ENCODE data around the gene KRTAP29-1.
"Not testable (repeated sequence)": the region's sequence is repeated elsewhere in the genome, so short reads cannot be mapped to it uniquely, and the experiment has no call there.

Gene KRTAP29-1

DNA sequence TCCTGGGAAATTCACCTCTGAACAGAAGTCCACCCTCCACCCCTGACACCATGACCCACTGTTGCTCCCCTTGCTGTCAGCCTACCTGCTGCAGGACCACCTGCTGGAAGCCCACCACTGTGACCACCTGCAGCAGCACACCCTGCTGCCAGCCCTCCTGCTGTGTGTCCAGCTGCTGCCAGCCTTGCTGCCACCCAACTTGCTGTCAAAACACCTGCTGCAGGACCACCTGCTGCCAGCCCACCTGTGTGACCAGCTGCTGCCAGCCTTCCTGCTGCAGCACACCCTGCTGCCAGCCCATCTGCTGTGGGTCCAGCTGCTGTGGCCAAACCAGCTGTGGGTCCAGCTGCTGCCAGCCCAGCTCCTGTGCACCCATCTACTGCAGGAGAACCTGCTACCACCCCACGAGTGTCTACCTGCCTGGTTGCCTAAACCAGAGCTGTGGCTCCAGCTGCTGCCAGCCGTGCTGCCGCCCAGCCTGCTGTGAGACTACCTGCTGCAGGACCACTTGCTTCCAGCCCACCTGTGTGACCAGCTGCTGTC lies 26.9 kb downstream of the KRTAP29-1 start, which contains the start of gene KRTAP9-7:
Gene KRTAP9-7, plus strand, starts transcription at position 51 of the 543 bp plus-strand sequence. Its CDS starts 0 bp downstream, at position 51.
- not testable (repeated sequence) for H3K9me3 ChIP-seq (ENCODE audit: control insufficient read depth, low read length); H3K36me3 ChIP-seq (ENCODE audit: control insufficient read depth, insufficient read depth, low read length); H3K4me3 ChIP-seq (ENCODE audit: low read length); H3K9ac ChIP-seq (ENCODE audit: low read length); H3K4me1 ChIP-seq (ENCODE audit: control insufficient read depth, insufficient read depth, low read length); H3K27me3 ChIP-seq (ENCODE audit: control insufficient read depth, insufficient read depth, low read length)

DNA sequence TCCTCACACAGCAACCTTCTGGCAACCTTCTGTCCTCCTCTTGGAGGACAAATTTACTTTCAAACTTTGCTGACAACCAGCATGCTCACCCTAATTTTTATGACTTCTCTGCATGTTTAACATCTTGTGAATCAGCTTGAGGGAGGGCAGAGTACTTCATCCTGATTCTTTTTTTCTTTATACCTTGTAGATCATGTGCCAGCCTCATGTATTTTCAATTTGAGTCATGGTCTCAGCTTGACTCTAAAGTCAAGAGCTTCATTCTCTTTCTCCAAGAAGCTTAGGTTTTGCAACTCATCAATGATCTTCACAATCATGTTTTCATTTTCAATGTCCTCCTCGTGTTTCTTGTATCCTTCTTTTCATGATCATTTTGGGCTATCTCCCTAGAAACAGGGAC lies 30.8 kb downstream of the KRTAP29-1 start:
- Histone ChIP-seq H3K27me3 (ENCODE audit: control insufficient read depth, insufficient read depth, low read length) (peaks cover 7% of the 10 kb centered on the region), H3K4me3 (ENCODE audit: low read length) (no peak overlapping the region), H3K9me3 (ENCODE audit: control insufficient read depth, low read length) (no peaks in the 10 kb centered on the region), H3K4me1 (ENCODE audit: control insufficient read depth, insufficient read depth, low read length) (no peaks in the 10 kb centered on the region), H3K9ac (ENCODE audit: low read length) (no peak overlapping the region), H3K36me3 (ENCODE audit: control insufficient read depth, insufficient read depth, low read length) (no peaks in the 10 kb centered on the region)

DNA sequence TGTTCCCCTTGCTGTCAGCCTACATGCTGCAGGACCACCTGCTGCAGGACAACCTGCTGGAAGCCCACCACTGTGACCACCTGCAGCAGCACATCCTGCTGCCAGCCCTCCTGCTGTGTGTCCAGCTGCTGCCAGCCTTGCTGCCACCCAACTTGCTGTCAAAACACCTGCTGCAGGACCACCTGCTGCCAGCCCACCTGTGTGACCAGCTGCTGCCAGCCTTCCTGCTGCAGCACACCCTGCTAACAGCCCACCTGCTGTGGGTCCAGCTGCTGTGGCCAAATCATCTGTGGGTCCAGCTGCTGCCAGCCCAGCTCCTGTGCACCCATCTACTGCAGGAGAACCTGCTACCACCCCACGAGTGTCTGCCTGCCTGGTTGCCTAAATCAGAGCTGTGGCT lies 31.3 kb downstream of the KRTAP29-1 start:
- H3K9ac ChIP-seq (ENCODE audit: low read length); H3K4me3 ChIP-seq (ENCODE audit: low read length); H3K9me3 ChIP-seq (ENCODE audit: control insufficient read depth, low read length); H3K36me3 ChIP-seq (ENCODE audit: control insufficient read depth, insufficient read depth, low read length); H3K4me1 ChIP-seq (ENCODE audit: control insufficient read depth, insufficient read depth, low read length); H3K27me3 ChIP-seq (ENCODE audit: control insufficient read depth, insufficient read depth, low read length): not testable (repeated sequence)

DNA sequence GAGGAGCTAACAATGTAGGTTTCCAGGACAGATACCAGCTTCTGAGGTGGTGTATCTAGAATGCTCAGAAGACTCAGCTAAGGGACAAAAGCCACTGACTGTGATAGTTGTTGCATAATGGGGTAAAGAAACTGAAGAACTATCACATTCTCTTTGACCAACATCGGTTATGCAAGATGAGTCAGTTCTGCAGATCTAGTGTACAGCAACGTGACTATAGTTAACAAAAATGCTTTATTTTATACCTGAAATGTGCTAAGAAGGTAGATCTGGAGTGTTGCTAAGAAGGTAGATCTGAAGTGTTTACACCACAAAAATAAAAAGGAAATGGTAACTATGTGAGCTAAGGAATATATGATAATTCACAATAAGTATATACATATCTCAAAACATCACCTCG lies 34.9 kb downstream of the KRTAP29-1 start:
- Histone ChIP-seq H3K9me3 (ENCODE audit: control insufficient read depth, low read length) (no peaks in the 10 kb centered on the region), H3K9ac (ENCODE audit: low read length) (no peak overlapping the region), H3K27me3 (ENCODE audit: control insufficient read depth, insufficient read depth, low read length) (no peaks in the 10 kb centered on the region), H3K4me3 (ENCODE audit: low read length) (no peak overlapping the region), H3K4me1 (ENCODE audit: control insufficient read depth, insufficient read depth, low read length) (no peaks in the 10 kb centered on the region), H3K36me3 (ENCODE audit: control insufficient read depth, insufficient read depth, low read length) (no peaks in the 10 kb centered on the region)

DNA sequence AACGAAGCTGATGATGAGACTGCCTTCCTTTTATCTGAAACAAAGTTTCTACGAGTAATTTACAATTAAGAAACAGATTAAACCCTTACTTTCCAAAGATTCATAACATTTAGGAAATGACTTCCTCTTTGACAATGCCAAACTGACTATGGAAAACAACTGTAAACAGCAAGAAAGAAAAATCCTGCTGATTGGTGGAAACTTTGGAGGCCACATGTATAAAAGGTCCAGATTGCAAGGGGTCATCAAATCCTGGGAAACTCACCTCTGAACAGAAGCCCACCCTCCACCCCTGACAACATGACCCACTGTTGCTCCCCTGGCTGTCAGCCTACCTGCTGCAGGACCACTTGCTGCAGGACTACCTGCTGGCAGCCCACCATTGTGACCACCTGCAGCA lies 37.6 kb downstream of the KRTAP29-1 start, which contains the start of gene KRTAP9-6:
Gene KRTAP9-6, plus strand, starts transcription at position 301 of the 400 bp plus-strand sequence. Its CDS starts 0 bp downstream, at position 301.
- Histone ChIP-seq H3K27me3 (ENCODE audit: control insufficient read depth, insufficient read depth, low read length) (no peaks in the 10 kb centered on the region), H3K9ac (ENCODE audit: low read length) (no peak within 1 kb of the TSS), H3K4me1 (ENCODE audit: control insufficient read depth, insufficient read depth, low read length) (no peaks in the 10 kb centered on the region), H3K4me3 (ENCODE audit: low read length) (no peak within 1 kb of the TSS), H3K36me3 (ENCODE audit: control insufficient read depth, insufficient read depth, low read length) (no peaks in the 10 kb centered on the region), H3K9me3 (ENCODE audit: control insufficient read depth, low read length) (no peaks in the 10 kb centered on the region)

DNA sequence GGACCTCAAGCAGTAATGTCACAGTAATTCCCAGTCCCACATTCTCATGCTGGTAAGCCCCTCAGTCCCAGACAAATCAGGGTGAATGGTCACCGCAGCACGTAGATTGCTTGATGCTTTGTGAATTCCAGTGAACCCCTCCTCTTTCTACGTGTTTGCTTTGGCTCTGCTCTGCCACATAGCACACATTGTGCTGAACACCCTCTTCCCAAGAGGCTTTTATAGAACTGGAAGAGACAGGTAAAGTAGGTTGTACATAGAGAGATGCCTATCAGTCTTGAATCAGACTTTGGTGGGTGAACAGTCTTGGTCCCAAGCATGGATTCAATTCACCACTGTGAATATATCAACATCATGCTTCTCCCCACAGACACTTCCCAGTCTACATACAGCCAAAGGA lies 38.1 kb downstream of the KRTAP29-1 start:
- H3K36me3 ChIP-seq (ENCODE audit: control insufficient read depth, insufficient read depth, low read length), result no peaks in the 10 kb centered on the region
- no peak overlapping the region for H3K9ac ChIP-seq (ENCODE audit: low read length)
- H3K9me3 ChIP-seq (ENCODE audit: control insufficient read depth, low read length), result no peaks in the 10 kb centered on the region
- H3K27me3 ChIP-seq (ENCODE audit: control insufficient read depth, insufficient read depth, low read length), result no peaks in the 10 kb centered on the region
- no peaks in the 10 kb centered on the region for H3K4me1 ChIP-seq (ENCODE audit: control insufficient read depth, insufficient read depth, low read length)
- H3K4me3 ChIP-seq (ENCODE audit: low read length), result no peak overlapping the region

DNA sequence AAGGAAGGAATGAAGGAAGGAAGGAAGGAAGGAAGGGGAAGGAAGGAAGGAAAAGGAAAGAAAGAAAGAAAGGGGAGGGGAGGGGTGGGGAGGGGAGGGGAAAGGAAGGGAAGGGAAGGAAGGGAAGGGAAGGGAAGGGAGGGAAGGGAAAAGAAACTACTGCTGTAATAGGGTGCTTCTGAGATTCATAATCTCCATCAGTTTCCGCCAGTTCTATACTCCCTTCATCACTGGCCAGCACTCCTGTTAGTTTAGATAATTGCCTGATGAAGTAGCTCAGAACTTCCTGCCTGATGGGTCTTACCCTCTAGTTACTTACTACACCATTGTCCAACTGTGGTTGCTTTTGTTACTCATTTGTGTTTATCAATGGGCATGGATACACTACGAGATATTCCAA lies 39.4 kb downstream of the KRTAP29-1 start:
- no peaks in the 10 kb centered on the region for H3K36me3 ChIP-seq (ENCODE audit: control insufficient read depth, insufficient read depth, low read length)
- H3K27me3 ChIP-seq (ENCODE audit: control insufficient read depth, insufficient read depth, low read length), result no peaks in the 10 kb centered on the region
- no peak overlapping the region for H3K9ac ChIP-seq (ENCODE audit: low read length)
- no peak overlapping the region for H3K4me3 ChIP-seq (ENCODE audit: low read length)
- no peaks in the 10 kb centered on the region for H3K4me1 ChIP-seq (ENCODE audit: control insufficient read depth, insufficient read depth, low read length)
- no peaks in the 10 kb centered on the region for H3K9me3 ChIP-seq (ENCODE audit: control insufficient read depth, low read length)

DNA sequence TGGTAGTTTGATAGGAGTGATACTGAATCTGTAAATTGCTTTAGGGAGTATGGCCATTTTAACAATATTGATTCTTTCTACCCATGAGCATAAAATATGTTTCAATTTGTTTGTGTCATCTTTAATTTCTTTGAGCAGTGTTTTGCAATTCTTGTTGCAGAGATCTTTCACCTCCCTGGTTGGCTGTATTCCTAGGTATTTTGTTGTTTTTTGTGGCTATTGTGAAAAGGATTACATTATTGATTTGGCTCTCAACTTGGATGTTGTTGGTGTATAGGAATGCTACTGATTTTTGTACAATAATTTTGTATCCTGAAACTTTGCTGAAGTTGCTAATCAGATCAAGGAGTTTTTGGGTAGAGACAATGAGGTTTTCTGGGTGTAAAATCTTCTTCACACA lies 44.2 kb downstream of the KRTAP29-1 start:
- Histone ChIP-seq H3K9me3 (ENCODE audit: control insufficient read depth, low read length) (no peaks in the 10 kb centered on the region), H3K27me3 (ENCODE audit: control insufficient read depth, insufficient read depth, low read length) (no peaks in the 10 kb centered on the region), H3K9ac (ENCODE audit: low read length) (no peak overlapping the region), H3K4me3 (ENCODE audit: low read length) (no peak overlapping the region), H3K36me3 (ENCODE audit: control insufficient read depth, insufficient read depth, low read length) (no peaks in the 10 kb centered on the region), H3K4me1 (ENCODE audit: control insufficient read depth, insufficient read depth, low read length) (no peaks in the 10 kb centered on the region)

DNA sequence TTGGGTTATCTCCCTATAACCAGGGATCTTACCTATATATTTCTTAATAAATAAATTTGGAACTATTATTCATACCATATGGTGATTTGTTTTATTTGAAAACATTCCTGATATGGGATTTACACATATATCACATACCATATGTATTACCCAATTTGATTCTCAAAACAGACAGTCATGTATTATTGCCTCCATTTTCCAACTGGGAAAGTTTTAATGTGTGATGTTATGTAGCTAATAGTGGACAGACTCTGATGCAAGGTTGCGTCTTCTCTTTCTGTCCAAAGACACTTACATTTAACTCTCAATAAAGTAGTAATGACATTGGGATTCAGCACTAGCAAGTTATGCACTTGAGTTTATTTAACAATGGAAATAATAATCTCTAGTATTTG lies 46.4 kb downstream of the KRTAP29-1 start:
- Histone ChIP-seq H3K4me1 (ENCODE audit: control insufficient read depth, insufficient read depth, low read length) (no peaks in the 10 kb centered on the region), H3K27me3 (ENCODE audit: control insufficient read depth, insufficient read depth, low read length) (peaks cover 4% of the 10 kb centered on the region), H3K4me3 (ENCODE audit: low read length) (no peak overlapping the region)

DNA sequence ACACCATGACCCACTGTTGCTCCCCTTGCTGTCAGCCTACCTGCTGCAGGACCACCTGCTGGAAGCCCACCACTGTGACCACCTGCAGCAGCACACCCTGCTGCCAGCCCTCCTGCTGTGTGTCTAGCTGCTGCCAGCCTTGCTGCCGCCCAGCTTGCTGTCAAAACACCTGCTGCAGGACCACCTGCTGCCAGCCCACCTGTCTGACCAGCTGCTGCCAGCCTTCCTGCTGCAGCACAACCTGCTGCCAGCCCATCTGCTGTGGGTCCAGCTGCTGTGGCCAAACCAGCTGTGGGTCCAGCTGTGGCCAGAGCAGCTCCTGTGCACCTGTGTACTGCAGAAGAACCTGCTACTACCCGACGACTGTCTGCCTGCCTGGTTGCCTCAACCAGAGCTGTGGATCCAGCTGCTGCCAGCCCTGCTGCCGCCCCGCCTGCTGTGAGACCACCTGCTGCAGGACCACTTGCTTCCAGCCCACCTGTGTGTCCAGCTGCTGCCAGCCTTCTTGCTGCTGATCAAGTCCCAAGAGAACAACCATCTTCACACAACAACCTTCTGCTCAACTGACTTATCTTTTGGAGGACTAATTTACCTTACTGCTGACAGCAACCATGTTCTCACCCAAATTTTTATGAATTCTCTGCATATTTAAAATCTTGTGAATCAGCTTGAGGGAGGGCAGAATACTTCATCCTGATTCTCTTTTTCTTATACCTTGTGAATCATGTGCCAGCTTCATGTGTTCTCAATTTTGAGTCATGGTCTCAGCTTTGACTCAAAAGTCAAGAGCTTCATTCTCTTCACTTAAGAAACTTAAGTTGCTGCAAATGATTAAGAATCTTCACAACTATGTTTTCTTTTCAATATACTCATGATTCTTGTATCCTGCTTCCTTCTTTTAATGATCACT lies 47.0 kb downstream of the KRTAP29-1 start, which contains the start of gene KRTAP9-9:
Gene KRTAP9-9, plus strand, starts transcription at position 4 of the 910 bp plus-strand sequence.
- not testable (repeated sequence) for H3K4me3 ChIP-seq (ENCODE audit: low read length); H3K9me3 ChIP-seq (ENCODE audit: control insufficient read depth, low read length); H3K27me3 ChIP-seq (ENCODE audit: control insufficient read depth, insufficient read depth, low read length); H3K36me3 ChIP-seq (ENCODE audit: control insufficient read depth, insufficient read depth, low read length); H3K4me1 ChIP-seq (ENCODE audit: control insufficient read depth, insufficient read depth, low read length); H3K9ac ChIP-seq (ENCODE audit: low read length)

More for the DNA sequence above, 46.4 kb downstream of the KRTAP29-1 start:
- H3K9me3 ChIP-seq (ENCODE audit: control insufficient read depth, low read length), result no peaks in the 10 kb centered on the region
- no peak overlapping the region for H3K9ac ChIP-seq (ENCODE audit: low read length)
- no peaks in the 10 kb centered on the region for H3K36me3 ChIP-seq (ENCODE audit: control insufficient read depth, insufficient read depth, low read length)

DNA sequence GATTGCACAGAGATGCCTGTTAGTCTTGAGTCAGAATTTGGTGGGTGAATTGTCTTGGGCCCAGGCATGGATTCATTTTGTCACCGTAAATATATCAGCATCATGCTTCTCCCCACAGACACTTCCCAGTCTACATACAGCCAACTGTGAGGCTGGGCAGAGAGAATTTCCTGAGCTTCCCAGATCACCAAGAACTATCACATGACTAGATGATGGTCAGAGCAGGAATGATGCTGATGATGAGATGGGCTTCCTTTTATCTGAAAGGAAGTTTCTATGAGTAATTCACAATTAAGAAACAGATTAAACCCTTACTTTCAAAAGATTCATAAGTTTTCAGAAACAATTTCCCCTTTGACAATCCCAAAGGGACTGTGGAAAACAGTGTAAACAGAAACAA lies 47.8 kb downstream of the KRTAP29-1 start:
- no peak overlapping the region for H3K4me3 ChIP-seq (ENCODE audit: low read length)
- H3K9me3 ChIP-seq (ENCODE audit: control insufficient read depth, low read length), result no peaks in the 10 kb centered on the region
- no peak overlapping the region for H3K9ac ChIP-seq (ENCODE audit: low read length)
- H3K36me3 ChIP-seq (ENCODE audit: control insufficient read depth, insufficient read depth, low read length), result no peaks in the 10 kb centered on the region
- no peaks in the 10 kb centered on the region for H3K4me1 ChIP-seq (ENCODE audit: control insufficient read depth, insufficient read depth, low read length)
- peaks cover 5% of the 10 kb centered on the region for H3K27me3 ChIP-seq (ENCODE audit: control insufficient read depth, insufficient read depth, low read length)
